Fibroblast of mammary gland (primary cell): Measurements from ENCODE around the gene WNT9A.

ENCODE experiments used
- DNase-seq: peaks from one replicate; pipeline ENCODE4 v3.0.0-alpha.2; 2010; ENCODE audit warnings: low read depth
- H3K4me3 ChIP-seq: 2 replicates; pipeline ENCODE4 v1.5.1; 2011; ENCODE audit warnings: low read depth, mild to moderate bottlenecking, low read length, moderate library complexity; ENCODE audit not compliant: control insufficient read depth
- TF ChIP-seq, protein P1 (sequence below): conservative IDR thresholded peaks from 2 replicates; pipeline ENCODE4 v1.5.1; 2011; ENCODE audit warnings: low read depth, low read length, inconsistent platforms; ENCODE audit not compliant: control insufficient read depth, insufficient read depth

The WNT9A gene

DNA sequence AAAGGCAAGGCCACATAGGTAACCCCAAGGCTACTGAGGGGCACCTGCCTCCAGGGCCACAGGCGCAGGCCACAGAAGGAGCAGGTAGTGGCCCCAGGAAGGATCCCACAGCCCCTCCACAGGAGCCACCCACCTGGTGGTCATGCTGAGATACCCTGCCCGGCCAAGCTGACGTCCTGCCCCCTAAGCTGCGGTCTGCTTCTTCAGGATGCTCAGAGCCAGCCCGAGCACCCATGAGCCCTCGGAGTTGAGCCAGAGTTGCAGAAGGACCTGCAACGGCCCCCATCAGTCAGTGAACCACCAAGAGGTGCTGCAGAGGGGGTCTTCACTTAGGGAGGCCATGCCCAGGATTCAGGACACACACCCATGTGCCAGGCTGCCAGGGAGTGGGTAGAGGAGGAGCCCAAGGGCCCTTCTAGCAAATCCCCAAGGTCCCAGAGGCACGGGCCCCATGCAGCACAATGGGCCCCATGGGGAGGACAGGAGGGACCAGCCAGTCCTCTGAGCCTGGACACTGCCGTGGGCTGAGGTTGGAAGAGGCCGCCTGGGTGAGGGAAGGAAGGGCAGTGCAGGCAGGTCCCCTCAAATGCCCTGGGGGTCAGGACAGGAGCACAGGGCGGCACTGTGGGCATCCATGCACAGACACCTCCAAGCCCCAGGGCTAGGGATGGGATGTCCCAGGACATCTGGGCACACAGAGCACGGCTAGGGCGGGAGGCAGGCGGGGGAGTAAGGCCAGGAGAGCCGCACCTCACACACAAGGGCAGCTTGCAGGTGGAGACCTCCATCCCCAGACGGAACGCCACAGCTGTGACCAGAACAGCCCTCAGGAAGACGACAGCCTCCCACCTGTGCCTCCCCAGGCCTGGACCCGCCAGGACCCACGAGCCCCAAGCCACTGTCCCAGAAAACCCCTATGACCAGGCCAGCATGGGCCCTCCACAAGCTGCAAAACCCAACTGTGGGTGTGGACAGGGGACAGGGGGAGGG is 20.5 kb downstream of the WNT9A start:
- TF ChIP-seq, protein P1, sequence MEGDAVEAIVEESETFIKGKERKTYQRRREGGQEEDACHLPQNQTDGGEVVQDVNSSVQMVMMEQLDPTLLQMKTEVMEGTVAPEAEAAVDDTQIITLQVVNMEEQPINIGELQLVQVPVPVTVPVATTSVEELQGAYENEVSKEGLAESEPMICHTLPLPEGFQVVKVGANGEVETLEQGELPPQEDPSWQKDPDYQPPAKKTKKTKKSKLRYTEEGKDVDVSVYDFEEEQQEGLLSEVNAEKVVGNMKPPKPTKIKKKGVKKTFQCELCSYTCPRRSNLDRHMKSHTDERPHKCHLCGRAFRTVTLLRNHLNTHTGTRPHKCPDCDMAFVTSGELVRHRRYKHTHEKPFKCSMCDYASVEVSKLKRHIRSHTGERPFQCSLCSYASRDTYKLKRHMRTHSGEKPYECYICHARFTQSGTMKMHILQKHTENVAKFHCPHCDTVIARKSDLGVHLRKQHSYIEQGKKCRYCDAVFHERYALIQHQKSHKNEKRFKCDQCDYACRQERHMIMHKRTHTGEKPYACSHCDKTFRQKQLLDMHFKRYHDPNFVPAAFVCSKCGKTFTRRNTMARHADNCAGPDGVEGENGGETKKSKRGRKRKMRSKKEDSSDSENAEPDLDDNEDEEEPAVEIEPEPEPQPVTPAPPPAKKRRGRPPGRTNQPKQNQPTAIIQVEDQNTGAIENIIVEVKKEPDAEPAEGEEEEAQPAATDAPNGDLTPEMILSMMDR: no peak
- no peak for DNase-seq
- no peak overlapping the region for H3K4me3 ChIP-seq

- TF ChIP-seq, protein P1: no peak
- no peak for DNase-seq
- H3K4me3 ChIP-seq: no peak overlapping the region
Measured at GRCh38 chr1:227926216-227926791, 21.4 kb downstream of the WNT9A start.

GRCh38 chr1:227925582-227926198 is 22.0 kb downstream of the WNT9A start:
- no peak overlapping the region for H3K4me3 ChIP-seq
- no peak for DNase-seq
- TF ChIP-seq, protein P1: no peak

DNA sequence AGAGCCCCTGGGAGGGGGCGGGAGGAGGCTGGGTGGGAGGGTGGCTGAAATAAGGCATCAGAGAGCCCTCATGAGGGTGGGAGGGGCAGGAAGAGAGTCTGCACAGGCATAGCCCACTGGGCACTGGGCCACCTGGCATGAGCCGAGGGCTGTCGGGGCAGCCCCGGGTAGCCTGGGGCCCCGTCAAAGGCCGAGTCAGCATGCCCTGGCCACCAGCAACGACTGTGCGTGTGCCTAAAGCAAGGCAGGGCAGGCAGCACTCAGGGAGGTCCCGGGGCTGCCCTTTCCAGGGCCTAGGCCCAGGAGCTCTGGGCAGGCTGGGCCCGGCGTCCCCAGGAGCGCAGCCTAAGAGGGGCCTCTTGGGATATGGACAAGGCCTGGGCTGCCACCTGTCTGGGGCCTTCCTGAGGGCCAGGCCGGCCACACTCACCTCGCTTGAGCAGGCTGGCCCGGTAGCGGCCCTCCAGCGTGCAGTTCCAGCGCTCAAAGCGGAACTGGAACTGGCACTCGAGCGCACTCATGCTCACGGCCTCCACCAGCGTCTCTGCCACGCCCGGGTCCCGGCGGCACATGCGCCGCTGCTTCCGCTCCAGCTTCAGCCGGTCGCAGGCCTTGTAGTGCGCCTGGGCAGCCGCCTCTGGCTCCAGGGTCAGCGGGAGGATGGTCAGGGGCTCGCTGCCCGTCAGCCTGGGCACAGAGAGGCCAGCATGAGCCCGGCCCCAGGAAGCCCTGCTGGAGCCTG is 22.7 kb downstream of the WNT9A start:
- DNase-seq: no peak
- no peak overlapping the region for H3K4me3 ChIP-seq
- TF ChIP-seq, protein P1: no peak

- H3K4me3 ChIP-seq: no peak overlapping the region
- TF ChIP-seq, protein P1: no peak
- no peak for DNase-seq
Measured at GRCh38 chr1:227924168-227924832, 23.4 kb downstream of the WNT9A start.

- TF ChIP-seq, protein P1: no peak
- no peak overlapping the region for H3K4me3 ChIP-seq
- no peak for DNase-seq
Measured at GRCh38 chr1:227923353-227924167, 24.2 kb downstream of the WNT9A start.
